T-cell (primary cell): Measurements from ENCODE around the gene ZNRF3. TPM values are rescaled to one million over a fixed set of nuclear protein-coding genes. Genes with fewer than 3 reads are reported as not detected.

Experiments
- ATAC-seq, 4 experiments: fragments of 200-7000 bp in 3 of 4; fragments of 150-1000 bp in 1 of 4; cut with Tn5 transposase; replicated peaks in 1 of 4; 1 replicate in 3 of 4; 2 replicates in 1 of 4; pipeline ENCODE4 v1.10.0; 2021; ENCODE audit warnings: moderate library complexity in 3 of 4, mild to moderate bottlenecking in 2 of 4, moderate number of reproducible peaks in 1 of 4
- CTCF ChIA-PET, 2 donors: fragments of 300-600 bp; sonication (Branson Sonifier 250); formaldehyde crosslinking; loops; one replicate each; lab custom pipeline; 2022; ENCODE audit warnings: antibody characterized with exemption in 2 of 2; lab: Charles Lee
- POLR2A ChIA-PET, 2 donors: fragments of 300-600 bp; sonication (Branson Sonifier 250); formaldehyde crosslinking; loops; one replicate each; lab custom pipeline; 2022; ENCODE audit warnings: antibody characterized with exemption in 2 of 2; lab: Charles Lee
- DNase-seq, 35 experiments: peaks; one replicate each; pipeline versions ENCODE4 v3.0.0 to v3.0.0-alpha.2; 2013 to 2023
- H3K27ac ChIP-seq: one replicate; pipeline ENCODE4 v1.5.1; 2013; ENCODE audit warnings: low read length
- H3K27me3 ChIP-seq, 2 experiments: replicated peaks in 1 of 2; 1 replicate in 1 of 2; 2 replicates in 1 of 2; pipeline versions ENCODE4 v1.6.1 to v1.7.0; 2013; ENCODE audit warnings: low read length in 1 of 2, mixed read lengths in 1 of 2; ENCODE audit not compliant: control insufficient read depth in 2 of 2, insufficient read depth in 2 of 2; ENCODE audit errors: extremely low read depth in 1 of 2
- H3K36me3 ChIP-seq, 2 donors: 1 replicate in 1 of 2; 2 replicates in 1 of 2; pipeline versions ENCODE4 v1.6.1 to v1.7.0; 2013; ENCODE audit warnings: low read length in 1 of 2; ENCODE audit not compliant: control insufficient read depth in 2 of 2, insufficient read depth in 1 of 2; ENCODE audit errors: extremely low read depth in 1 of 2
- H3K4me1 ChIP-seq, 2 experiments: 1 replicate in 1 of 2; 2 replicates in 1 of 2; pipeline versions ENCODE4 v1.6.1 to v1.7.0; 2013; ENCODE audit warnings: low read length in 2 of 2, mixed read lengths in 1 of 2; ENCODE audit not compliant: insufficient read depth in 2 of 2, control insufficient read depth in 1 of 2; ENCODE audit errors: extremely low read depth in 1 of 2
- H3K4me3 ChIP-seq, 2 donors: 1 replicate in 1 of 2; 2 replicates in 1 of 2; pipeline versions ENCODE4 v1.5.1 to v1.7.0; 2013; ENCODE audit warnings: mild to moderate bottlenecking in 2 of 2, low read length in 1 of 2, moderate library complexity in 1 of 2; ENCODE audit not compliant: control insufficient read depth in 1 of 2; ENCODE audit errors: extremely low read depth in 1 of 2
- H3K9me3 ChIP-seq: 2 replicates; pipeline ENCODE4 v1.7.0; 2013
- H3K27ac Mint-ChIP-seq, 2 donors: one replicate each; pipeline ENCODE4 v1.8.0; 2020 to 2021; ENCODE audit warnings: mild to moderate bottlenecking in 2 of 2, mixed read lengths in 2 of 2
- H3K27me3 Mint-ChIP-seq, 2 donors: one replicate each; pipeline ENCODE4 v1.8.0; 2021 to 2022; ENCODE audit warnings: mixed read lengths in 2 of 2
- H3K36me3 Mint-ChIP-seq: one replicate; pipeline ENCODE4 v1.8.0; 2021; ENCODE audit warnings: mixed read lengths
- H3K4me1 Mint-ChIP-seq, 3 donors: one replicate each; pipeline ENCODE4 v1.8.0; 2020 to 2022; ENCODE audit warnings: mixed read lengths in 3 of 3, mild to moderate bottlenecking in 1 of 3
- H3K4me3 Mint-ChIP-seq, 3 donors: one replicate each; pipeline ENCODE4 v1.8.0; 2020 to 2022; ENCODE audit warnings: mild to moderate bottlenecking in 3 of 3, mixed read lengths in 3 of 3, moderate library complexity in 3 of 3
- H3K9me3 Mint-ChIP-seq, 3 donors: one replicate each; pipeline ENCODE4 v1.8.0; 2020 to 2022; ENCODE audit warnings: mixed read lengths in 3 of 3
- WGBS: methylation state at CpG from one replicate; pipeline ENCODE4 v1.1.5; 2013; ENCODE audit warnings: missing lambda C conversion rate; ENCODE audit not compliant: insufficient coverage; 5-methylcytosine and 5-hydroxymethylcytosine counted together
- total RNA-seq, 35 experiments: library from RNA in 6 of 35; stranded (reverse) in 6 of 35; fragments of 120-200 nt in 1 of 35; gene quantifications; one replicate each; pipeline versions ENCODE4 v1.2.1 to v1.2.4 and lab custom pipeline; 2013 to 2026

ZNRF3 gene
- total RNA-seq, 5 donors from 2014 or later (not counting 1 experiment from before 2014, with no cell fraction given), result 0.70 to 2.1 (median 1.1) TPM

GRCh38 chr22:28915969-28916368 is 32.6 kb downstream of the ZNRF3 start:
- no peak overlapping the region for H3K27ac Mint-ChIP-seq
- H3K4me1 Mint-ChIP-seq, result no peaks in the 10 kb centered on the region
- H3K36me3 Mint-ChIP-seq, result no peaks in the 10 kb centered on the region
- ChIA-PET CTCF (no interaction called here), POLR2A (interaction anchor here in 1 of 2 donors (0.6 kb wide), 1 partner anchor 24 kb away, joined by 3 read pairs; no protein-coding TSS in a partner anchor)
- WGBS, result 100% methylated on average over 1 of the region's 3 CpGs
- Histone ChIP-seq H3K4me3 (no peak overlapping the region), H3K4me1 (no peaks in the 10 kb centered on the region), H3K9me3 (no peaks in the 10 kb centered on the region), H3K36me3 (no peaks in the 10 kb centered on the region), H3K27ac (no peak overlapping the region), H3K27me3 (peaks cover 0 to 19% of the 10 kb centered on the region in 2 experiments)
- H3K9me3 Mint-ChIP-seq, result no peaks in the 10 kb centered on the region
- peaks cover 0 to 4% of the 10 kb centered on the region in 2 donors for H3K27me3 Mint-ChIP-seq
- ATAC-seq (no peak), DNase-seq (no peak)
- no peak overlapping the region for H3K4me3 Mint-ChIP-seq

GRCh38 chr22:28917747-28918549 is 34.6 kb downstream of the ZNRF3 start:
- Mint-ChIP-seq H3K27ac (no peak overlapping the region), H3K27me3 (peaks cover 0 to 14% of the 10 kb centered on the region in 2 donors), H3K4me1 (no peaks in the 10 kb centered on the region), H3K9me3 (no peaks in the 10 kb centered on the region), H3K36me3 (no peaks in the 10 kb centered on the region), H3K4me3 (no peak overlapping the region)
- ATAC-seq (no peak), DNase-seq (no peak)
- Histone ChIP-seq H3K9me3 (no peaks in the 10 kb centered on the region), H3K4me1 (no peaks in the 10 kb centered on the region), H3K27ac (no peak overlapping the region), H3K27me3 (peaks cover 0 to 20% of the 10 kb centered on the region in 2 experiments), H3K36me3 (no peaks in the 10 kb centered on the region), H3K4me3 (no peak overlapping the region)
- CTCF ChIA-PET, result interaction anchor here in 1 of 2 donors (0.7 kb wide), 1 partner anchor 1126 kb away, joined by 5 read pairs; no protein-coding TSS in a partner anchor
- POLR2A ChIA-PET, result no interaction called here
- WGBS, result 77% methylated on average over 10 of the region's 12 CpGs

GRCh38 chr22:28918550-28919271 is 35.3 kb downstream of the ZNRF3 start:
- POLR2A ChIA-PET, result no interaction called here
- WGBS, result 86% methylated on average over 1 of the region's 6 CpGs
- H3K4me1 Mint-ChIP-seq, result no peaks in the 10 kb centered on the region
- no peaks in the 10 kb centered on the region for H3K36me3 ChIP-seq
- DNase-seq, result no peak
- H3K27me3 ChIP-seq, result peaks cover 0 to 24% of the 10 kb centered on the region in 2 experiments
- no peak overlapping the region for H3K4me3 Mint-ChIP-seq
- CTCF ChIA-PET, result no interaction called here
- H3K27me3 Mint-ChIP-seq, result peaks cover 3 to 17% of the 10 kb centered on the region in 2 donors
- no peaks in the 10 kb centered on the region for H3K4me1 ChIP-seq
- no peaks in the 10 kb centered on the region for H3K9me3 Mint-ChIP-seq
- H3K27ac ChIP-seq, result no peak overlapping the region
- H3K9me3 ChIP-seq, result no peaks in the 10 kb centered on the region
- no peak overlapping the region for H3K4me3 ChIP-seq
- H3K27ac Mint-ChIP-seq, result no peak overlapping the region
- no peaks in the 10 kb centered on the region for H3K36me3 Mint-ChIP-seq
- no peak for ATAC-seq

- H3K9me3 ChIP-seq, result no peaks in the 10 kb centered on the region
- ChIA-PET CTCF (no interaction called here), POLR2A (no interaction called here)
- peaks cover 0 to 33% of the 10 kb centered on the region in 2 experiments for H3K27me3 ChIP-seq
- DNase-seq (no peak), ATAC-seq (no peak)
- no peaks in the 10 kb centered on the region for H3K4me1 Mint-ChIP-seq
- H3K36me3 ChIP-seq, result no peaks in the 10 kb centered on the region
- H3K9me3 Mint-ChIP-seq, result no peaks in the 10 kb centered on the region
- H3K27ac ChIP-seq, result no peak overlapping the region
- H3K4me3 Mint-ChIP-seq, result no peak overlapping the region
- peaks cover 4 to 24% of the 10 kb centered on the region in 2 donors for H3K27me3 Mint-ChIP-seq
- 70% methylated on average over 2 of the region's 7 CpGs for WGBS
- H3K27ac Mint-ChIP-seq, result no peak overlapping the region
- H3K4me1 ChIP-seq, result no peaks in the 10 kb centered on the region
- H3K36me3 Mint-ChIP-seq, result no peaks in the 10 kb centered on the region
- no peak overlapping the region for H3K4me3 ChIP-seq
Observed at GRCh38 chr22:28920757-28921584, 37.6 kb downstream of the ZNRF3 start.

GRCh38 chr22:28921585-28921879 is 38.2 kb downstream of the ZNRF3 start:
- H3K36me3 Mint-ChIP-seq, result no peaks in the 10 kb centered on the region
- CTCF ChIA-PET, result no interaction called here
- Histone ChIP-seq H3K27me3 (peaks cover 0 to 36% of the 10 kb centered on the region in 2 experiments), H3K36me3 (no peaks in the 10 kb centered on the region), H3K4me3 (no peak overlapping the region), H3K9me3 (no peaks in the 10 kb centered on the region), H3K4me1 (no peaks in the 10 kb centered on the region), H3K27ac (no peak overlapping the region)
- H3K27ac Mint-ChIP-seq, result no peak overlapping the region
- no peaks in the 10 kb centered on the region for H3K4me1 Mint-ChIP-seq
- peaks cover 5 to 27% of the 10 kb centered on the region in 2 donors for H3K27me3 Mint-ChIP-seq
- no peaks in the 10 kb centered on the region for H3K9me3 Mint-ChIP-seq
- no peak overlapping the region for H3K4me3 Mint-ChIP-seq
- POLR2A ChIA-PET, result no interaction called here
- no peak for DNase-seq
- no peak for ATAC-seq
- WGBS, result no CpG with 5 or more reads among the region's 1 CpG

GRCh38 chr22:28922540-28923244 is 39.3 kb downstream of the ZNRF3 start:
- no peaks in the 10 kb centered on the region for H3K4me1 Mint-ChIP-seq
- H3K27ac ChIP-seq, result no peak overlapping the region
- ATAC-seq (no peak), DNase-seq (no peak)
- peaks cover 5 to 32% of the 10 kb centered on the region in 2 donors for H3K27me3 Mint-ChIP-seq
- H3K36me3 Mint-ChIP-seq, result no peaks in the 10 kb centered on the region
- no peak overlapping the region for H3K27ac Mint-ChIP-seq
- no peak overlapping the region for H3K4me3 ChIP-seq
- H3K4me1 ChIP-seq, result no peaks in the 10 kb centered on the region
- no peaks in the 10 kb centered on the region for H3K9me3 ChIP-seq
- no peaks in the 10 kb centered on the region for H3K36me3 ChIP-seq
- no peak overlapping the region for H3K4me3 Mint-ChIP-seq
- CTCF ChIA-PET, result no interaction called here
- POLR2A ChIA-PET, result no interaction called here
- 90% methylated on average over 2 of the region's 8 CpGs for WGBS
- no peaks in the 10 kb centered on the region for H3K9me3 Mint-ChIP-seq
- H3K27me3 ChIP-seq, result peaks cover 2 to 36% of the 10 kb centered on the region in 2 experiments
